Activated gamma-delta T cell treated with Interleukin-2 at 50 U/mL for 16 hours (primary cell): Measurements from ENCODE around the gene GNB1.
"Not testable (repeated sequence)": the region's sequence is repeated elsewhere in the genome, so short reads cannot be mapped to it uniquely, and the experiment has no call there.

Source experiments
- DNase-seq: peaks from one replicate; pipeline ENCODE4 v3.0.0-alpha.2; 2020

The GNB1 gene

GRCh38 chr1:1890506-1891348 lies at the start of gene GNB1:
GNB1 (minus strand) TSS chr1:1891087; CDS start chr1:1825453, 65,634 bp downstream.
- peak; percentile 84 for DNase-seq

DNA sequence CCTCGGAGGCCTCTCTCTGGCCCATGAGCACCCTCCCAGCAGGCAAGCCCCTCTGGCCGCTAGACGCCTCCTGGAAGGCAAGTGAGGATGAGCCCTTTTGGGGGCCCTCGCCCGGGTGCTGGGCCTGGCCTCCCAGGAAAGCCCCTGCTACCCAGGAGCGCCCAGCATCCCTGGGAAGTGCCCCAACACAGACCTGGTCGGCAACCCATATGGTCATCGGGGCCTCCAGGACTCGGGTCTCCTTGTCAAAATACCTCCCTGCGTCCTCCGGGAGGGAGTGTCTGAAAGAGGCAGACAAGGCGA lies 49.2 kb upstream of the GNB1 start:
- no peak for DNase-seq

- DNase-seq, result no peak
Measured at GRCh38 chr1:1939296-1940122, 48.6 kb upstream of the GNB1 start.

DNA sequence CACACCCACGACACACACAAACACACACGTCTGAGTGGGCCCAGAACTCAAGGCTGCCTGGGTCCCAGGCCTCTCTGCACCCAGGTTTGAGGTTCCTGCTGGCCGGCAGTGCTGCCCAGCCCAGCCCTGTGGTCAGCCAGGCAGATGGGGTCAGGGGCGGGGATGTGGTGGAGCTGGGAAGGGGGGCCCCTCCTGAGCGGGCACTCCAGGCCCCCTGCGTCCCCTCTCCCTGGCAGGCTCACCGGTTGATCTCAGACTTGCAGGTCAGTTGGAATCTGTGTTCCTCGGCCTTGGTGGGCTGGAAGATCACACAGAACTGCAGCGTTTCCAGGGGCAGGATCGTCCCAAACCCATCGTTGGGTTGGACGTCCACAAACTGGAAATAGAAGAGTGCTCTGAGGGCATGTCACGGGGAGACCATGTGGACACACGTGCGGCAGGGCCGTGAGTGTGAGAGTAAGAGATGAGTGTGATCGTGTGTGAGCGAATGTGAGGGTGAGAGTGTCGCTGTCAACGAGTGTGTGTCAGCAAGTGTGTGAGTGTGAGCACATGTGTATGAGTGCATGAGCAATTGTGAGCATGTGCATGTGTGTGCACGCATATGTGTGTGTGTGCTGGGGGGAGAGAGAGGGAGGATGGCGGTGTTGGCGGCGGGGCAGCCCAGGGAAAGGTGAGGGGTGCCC lies 47.9 kb upstream of the GNB1 start:
- no peak for DNase-seq

DNA sequence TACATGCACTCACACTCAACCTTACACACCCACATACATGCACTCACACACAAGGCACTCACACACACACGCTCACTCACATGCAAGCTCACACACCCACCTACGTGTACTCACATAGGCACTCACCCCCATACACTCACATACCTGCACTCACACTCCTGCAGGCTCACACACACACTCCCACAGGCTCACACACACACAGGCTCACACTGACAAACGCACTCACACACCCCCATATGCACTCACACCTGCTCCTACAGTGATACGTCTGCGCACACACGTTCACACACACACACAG lies 47.3 kb upstream of the GNB1 start:
- no peak for DNase-seq

DNA sequence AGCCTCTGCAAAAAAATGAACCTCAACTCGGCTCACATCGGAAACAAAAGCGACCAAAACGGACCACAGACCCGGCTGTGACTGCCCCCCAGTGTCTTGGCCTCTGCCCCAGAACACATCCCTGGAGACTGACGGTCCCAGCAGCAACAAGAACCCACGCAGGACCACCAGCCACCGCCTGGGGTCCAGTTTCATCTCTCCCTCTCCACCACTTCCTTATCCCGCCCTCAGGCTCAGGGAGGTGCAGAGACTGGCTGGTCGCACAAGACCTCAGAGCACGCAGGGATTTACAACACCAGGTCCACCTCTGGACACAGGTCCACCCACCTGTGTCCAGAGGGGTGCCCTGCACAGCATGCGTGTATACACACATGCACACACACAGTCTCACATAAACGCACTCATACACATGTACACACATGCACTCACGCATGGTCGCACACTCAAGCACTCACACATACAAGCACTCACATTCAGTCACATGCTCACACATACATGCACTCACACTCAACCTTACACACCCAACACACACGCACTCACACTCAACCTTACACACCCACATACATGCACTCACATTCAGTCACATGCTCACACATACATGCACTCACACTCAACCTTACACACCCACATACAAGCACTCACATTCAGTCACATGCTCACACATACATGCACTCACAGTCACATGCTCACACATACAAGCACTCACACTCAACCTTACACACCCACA lies 46.8 kb upstream of the GNB1 start:
- no peak for DNase-seq

GRCh38 chr1:1937061-1937460 lies 46.2 kb upstream of the GNB1 start:
- DNase-seq, result no peak

DNA sequence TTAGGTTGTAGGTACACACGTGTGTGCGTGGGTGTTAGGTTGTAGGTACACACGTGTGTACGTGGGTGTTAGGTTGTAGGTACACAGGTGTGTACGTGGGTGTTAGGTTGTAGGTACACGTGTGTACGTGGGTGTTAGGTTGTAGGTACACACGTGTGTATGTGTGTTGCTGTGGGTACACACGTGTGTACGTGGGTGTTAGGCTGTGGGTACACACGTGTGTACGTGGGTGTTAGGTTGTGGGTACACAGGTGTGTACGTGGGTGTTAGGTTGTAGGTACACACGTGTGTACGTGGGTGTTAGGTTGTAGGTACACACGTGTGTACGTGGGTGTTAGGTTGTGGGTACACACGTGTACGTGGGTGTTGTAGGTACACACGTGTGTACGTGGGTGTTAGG lies 44.0 kb upstream of the GNB1 start:
- not testable (repeated sequence) for DNase-seq

DNA sequence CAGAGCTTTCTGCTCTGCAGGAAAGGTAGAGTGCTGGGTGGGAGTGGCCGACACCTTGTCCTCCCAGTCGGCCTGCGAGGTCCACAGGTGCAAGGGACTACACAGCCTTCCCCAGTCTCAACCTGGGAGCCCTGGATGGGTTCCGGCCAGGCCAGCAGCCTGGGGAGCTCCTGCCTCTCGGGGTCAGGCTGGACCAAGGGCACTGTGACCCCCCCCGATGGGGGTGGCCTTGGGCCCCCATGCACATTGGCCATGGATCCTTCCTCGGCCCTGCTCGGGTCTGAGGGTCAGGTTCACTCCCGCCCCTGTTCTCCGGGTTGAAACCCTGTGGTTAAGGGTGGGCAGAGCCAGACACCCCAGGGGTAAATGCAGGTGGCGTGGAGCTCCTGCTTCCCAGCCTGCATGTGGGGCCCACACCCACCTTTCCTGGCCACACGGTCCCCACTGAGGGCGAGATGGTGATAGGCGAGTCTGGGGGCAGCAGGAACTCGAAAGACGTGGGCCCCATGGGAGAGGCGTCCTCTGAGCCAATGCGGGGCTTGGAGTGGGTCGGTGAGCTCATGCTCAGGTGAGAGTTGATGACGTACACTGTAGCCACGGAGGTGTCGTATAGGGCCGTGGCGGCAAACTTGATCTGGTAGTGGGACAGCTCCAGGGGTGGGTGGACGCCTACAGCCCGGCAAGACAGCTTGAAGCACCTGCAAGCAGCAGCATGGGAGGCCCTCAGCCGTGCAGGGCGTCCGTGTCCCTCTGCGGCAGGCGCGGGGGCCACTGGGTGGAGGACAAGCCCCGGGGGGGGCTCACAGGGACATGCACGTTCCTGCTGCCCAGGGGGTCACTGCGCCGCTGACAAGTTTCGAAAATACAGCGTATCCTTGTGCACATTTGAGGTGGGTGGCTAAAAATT lies 39.0 kb upstream of the GNB1 start:
- DNase-seq, result no peak

- no peak for DNase-seq
Measured at GRCh38 chr1:1929102-1929638, 38.3 kb upstream of the GNB1 start.

GRCh38 chr1:1928231-1929101 lies 37.6 kb upstream of the GNB1 start:
- no peak for DNase-seq

- DNase-seq, result no peak
Measured at GRCh38 chr1:1927751-1928150, 36.9 kb upstream of the GNB1 start.

DNA sequence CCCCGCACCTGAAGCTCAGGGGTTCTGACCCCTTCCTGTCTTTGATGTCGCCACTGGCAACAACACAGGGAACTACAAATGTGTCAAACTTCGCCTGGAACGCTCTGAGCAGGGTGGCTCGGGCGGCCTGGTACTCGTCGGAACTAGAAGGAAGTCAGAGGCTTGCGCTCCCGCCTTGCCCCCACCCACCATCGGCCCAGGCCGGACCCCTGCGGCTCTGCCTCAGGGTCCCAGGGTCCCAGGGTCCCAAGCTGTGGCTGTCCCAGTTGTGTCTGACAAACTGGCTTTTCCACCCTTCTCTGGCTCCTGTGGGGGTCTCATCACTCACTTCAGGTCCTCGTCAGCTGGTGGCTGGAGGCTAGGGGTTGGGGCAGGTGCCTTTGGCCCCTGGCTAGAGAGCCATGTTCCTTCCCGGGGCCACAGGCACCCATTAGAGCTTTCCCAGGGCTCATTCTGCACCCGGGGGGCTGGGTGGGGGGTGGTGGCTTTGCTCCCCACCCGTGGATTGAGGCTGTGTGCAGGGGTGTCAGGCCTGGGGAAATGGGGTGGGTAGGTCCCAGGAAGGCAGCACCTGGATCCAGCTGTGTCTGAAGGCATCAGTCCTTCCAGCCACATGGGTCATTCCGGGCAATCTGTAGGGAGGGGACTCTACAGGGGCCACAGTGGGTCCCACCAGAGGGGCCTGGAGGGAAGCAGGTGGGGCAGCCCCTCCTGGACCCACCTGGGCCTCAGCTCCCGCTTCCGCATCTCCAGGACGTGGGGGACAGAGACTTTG lies 36.2 kb upstream of the GNB1 start:
- DNase-seq, result no peak

DNA sequence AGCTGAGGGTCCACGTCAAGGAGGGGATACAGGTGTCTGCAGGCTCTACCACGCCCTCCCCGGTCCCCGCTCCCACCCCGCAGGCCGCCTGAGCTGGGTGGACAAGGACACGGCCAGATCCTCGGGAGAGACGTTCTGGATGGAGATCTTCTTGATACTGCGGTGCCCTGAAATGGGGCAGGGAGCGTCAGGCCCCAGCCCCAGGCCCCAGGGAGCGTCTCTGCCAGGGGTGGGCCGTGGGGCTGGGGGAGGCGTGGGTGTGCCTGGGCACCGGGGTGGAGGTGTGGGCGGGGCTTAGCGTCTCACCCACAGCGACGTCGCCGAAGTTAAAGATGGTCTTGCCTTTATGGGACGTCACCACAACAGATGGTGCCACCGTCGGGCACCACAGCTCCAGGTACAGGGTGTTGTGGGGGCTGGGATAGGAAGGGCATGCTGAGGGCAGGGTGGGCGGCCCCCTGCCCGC lies 35.5 kb upstream of the GNB1 start:
- DNase-seq, result no peak

DNA sequence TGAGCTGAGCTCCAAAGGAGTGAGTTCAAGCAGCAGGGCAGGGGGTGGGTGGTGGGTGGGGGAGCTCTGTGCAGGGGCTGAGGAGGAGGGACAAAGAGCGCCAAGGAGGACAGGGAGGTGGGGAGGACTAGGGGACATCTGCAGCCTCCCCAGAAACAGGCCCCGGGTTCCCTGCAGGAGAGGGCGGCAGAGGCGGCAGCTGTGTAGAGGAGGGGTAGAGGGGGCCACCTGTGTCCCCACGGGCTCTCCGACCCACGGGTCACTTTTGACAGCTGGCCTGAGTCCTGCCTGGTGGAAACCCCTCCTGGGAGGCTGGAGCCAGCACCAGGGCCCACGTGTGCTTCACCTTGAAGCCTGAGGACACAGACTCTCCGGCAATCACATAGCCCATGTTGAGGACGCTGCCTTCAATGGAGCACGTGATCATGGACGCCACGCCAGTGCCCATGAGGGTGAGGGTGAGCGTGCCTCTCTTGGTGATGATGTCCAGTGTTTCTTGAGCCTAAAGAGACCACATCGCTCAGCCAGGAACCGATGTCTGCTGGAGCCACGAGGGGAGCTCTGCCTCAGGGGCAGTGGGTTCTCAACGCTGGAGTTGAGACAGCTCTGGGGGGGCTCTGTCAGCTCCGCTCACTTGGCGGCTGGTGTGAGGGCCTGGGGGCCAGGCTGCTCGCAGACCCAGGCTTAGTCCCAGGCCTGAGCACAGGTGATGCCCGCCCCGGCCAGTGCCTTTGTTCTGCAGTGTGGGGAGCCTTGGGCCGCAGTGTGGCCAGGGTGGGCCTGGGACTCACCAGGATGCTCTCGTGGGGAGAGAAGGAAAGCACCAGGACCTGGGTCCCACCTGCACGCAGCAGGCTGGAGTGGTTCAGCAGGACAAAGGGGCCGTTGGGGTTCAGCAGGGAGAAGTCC lies 34.8 kb upstream of the GNB1 start:
- no peak for DNase-seq

- DNase-seq, result no peak
Measured at GRCh38 chr1:1924849-1925248, 34.0 kb upstream of the GNB1 start.

GRCh38 chr1:1924386-1924785 lies 33.5 kb upstream of the GNB1 start:
- no peak for DNase-seq

- no peak for DNase-seq
Measured at GRCh38 chr1:1922956-1923833, 32.3 kb upstream of the GNB1 start.
